Measurements from ENCODE around the gene ARHGEF16.
A peak's percentile ranks its signal among the peaks of the same experiment; 100 is the strongest.

The ARHGEF16 gene

DNA sequence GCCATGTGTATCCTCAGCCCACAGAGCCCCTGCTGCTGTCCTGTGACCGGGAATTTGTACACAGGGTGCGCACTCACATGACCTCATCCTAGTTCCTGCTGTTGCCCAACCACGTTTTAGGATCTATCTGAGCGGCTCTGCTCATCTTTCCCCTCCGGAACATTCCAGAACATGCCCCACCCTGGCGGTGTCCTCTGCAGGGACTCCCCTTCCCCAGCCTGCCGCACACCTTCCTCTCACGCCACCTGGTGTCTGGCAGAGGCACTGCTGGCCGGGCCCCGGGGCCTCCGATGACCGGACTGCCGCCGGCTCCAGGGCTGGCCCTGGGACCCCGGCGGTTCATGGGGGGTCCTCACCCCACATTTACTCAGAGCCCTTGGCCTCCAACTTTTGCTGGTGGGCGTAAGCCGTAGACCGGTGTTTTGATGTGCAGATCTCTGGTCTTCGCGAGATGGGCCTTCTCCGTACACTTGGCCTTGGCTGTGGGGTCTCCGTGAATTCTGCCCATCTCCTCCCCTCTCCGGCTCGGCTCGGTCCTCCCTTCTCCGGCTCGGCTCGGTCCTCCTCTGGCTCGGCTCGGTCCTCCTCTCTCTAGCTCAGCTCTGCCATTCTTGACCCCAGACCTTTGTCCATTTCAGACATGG lies 29.5 kb downstream of the ARHGEF16 start:
- peak in 1 of 2 donors; percentile 37 for DNase-seq

DNA sequence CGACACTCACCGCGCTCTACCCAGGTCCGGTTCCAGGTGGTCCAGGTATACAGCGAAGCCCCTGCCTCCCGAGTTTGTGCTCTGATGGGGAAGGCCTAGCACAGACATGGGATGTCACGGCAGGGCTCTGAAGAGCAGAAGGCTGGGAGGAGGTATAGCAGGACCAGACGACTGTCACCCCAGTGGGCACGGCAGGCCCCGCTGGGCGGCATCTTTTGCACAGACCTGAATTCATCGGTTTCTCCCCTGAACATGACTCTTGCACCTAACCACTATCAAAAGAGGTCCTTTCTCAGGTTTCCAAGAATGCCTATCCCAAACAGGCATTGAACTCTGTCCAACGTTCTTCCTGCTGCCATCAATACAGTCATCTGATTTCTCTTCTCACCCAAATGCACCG lies 30.6 kb downstream of the ARHGEF16 start:
- no peak for DNase-seq

DNA sequence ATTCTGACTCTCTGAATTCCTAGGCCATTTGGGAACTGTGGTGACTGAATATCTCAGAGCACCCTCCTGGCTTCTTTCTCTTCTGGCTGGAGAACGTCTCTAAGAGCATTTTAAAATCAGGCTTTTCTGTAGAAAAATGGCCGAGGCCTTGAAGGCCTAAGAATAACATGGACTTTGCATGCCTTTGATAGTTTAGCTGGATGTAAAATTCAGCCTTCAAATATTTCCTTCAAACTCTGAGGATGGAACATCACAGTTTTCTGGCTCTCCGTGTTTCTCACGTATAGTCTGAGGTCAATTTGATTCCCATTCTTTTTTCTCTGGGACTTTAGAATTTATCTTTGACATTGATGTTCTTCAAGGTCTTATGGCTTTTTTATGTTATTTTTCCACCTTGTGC lies 34.0 kb downstream of the ARHGEF16 start:
- DNase-seq, result no peak

DNA sequence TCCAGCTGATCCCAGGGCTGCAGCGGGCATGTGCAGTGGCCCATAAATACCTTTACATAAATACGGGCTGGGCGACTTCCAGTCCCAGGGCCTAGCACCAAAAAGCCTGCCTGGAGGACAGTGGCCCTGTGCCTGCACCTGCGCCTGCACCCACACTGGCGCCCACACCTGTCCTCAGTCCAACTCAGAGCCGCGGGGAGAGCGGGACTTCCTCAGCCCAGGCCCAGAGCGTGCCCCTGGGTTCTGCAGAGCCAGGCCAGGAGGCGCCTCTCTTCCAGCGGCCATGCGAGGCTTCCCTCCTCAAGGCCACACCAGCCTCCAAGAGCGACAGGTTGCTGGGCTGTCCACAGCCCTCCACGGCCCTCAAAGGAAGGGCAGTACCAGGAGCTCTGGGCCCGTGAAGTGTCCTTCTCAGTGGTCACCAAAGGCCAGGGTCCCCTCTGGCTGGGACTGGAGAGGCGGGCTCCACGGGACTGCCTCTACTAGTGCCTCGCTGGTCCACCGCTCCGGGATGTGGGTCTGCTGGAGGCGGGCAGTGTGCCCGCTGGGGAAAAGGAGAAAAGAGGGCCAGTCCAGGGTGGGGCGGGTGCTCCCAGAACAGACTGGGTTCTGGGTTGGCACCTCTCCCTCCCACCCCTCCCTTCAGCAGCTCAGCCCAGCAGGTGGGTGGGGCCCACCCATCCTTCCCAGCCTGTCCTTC lies 35.7 kb downstream of the ARHGEF16 start:
- DNase-seq, result no peak

DNA sequence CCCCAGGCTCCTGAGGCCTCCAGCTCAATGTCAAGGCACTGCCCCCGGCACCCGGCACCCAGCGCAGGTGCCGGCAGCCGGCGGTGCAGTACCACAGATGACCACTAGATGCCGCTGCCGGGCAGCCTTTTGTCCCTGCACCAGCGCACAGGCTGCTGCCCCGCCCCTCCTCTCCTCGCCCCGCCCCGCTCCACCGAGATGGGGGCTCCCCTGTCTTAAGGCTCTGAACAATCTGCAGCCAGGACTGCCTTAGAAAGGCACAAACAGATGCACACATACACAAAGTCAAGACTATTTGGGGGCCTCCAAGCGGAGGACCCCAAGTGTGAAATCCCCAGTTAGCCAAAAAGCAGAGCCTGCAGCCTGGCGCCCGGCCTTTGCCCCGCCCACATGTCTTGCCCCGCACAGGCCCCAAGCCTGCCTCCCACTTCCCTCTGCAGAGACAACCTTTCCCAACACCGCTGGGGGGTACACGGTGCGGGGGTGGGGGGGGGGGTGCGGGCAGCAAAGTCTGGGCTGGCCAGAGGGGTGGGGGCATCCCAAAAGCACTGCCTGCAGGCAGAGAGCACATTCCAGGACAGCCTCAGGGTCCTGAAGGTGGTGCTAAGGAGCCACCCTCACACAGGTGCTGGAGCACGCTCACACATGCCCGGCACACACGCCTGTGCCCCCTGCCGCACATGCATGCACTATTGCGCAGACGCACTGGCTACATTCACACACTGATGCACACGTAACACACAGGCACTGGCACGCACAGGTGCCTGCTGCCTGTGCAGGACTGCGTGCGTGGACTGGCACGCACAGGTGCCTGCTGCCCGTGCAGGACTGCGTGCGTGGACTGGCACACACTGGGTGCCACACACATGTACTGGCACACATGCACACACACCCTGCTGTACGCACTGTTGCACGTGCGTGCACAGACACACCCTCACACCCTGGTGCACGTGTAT lies 37.1 kb downstream of the ARHGEF16 start:
- peak; percentile 79 to 86 for DNase-seq

DNA sequence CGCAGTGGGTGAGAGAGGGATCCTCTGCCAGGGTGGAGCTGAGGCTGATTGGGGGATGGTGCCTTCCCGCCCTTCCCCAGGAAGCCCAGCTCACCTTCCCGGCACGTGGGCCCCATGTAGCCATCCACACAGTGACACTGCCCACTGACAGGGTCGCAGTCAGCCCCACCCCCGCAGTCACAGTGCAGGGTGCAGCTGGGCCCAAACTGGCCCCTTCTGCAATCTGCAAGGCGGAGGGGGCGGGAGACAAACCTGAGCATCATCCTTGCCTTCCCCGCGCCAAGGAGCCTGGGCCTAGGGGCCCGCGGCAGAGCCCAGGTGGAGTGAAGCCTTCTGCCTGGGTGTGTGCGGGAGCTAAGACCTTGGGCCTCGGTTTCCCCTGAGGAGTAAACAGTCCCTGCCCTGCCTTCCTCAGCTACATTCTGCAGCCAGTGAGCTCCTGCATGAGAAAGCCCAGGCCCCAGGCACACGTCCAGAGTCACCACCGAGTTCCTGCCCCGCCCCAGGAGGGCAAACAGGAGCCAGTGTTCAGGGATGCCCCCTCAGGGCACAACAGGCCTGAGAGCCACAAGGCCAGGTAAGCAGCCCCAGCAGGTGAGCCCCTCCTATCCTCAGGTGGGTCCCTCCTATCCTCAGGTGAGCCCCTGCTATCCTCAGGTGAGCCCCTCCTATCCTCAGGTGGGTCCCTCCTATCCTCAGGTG lies 38.2 kb downstream of the ARHGEF16 start:
- DNase-seq, result no peak

DNA sequence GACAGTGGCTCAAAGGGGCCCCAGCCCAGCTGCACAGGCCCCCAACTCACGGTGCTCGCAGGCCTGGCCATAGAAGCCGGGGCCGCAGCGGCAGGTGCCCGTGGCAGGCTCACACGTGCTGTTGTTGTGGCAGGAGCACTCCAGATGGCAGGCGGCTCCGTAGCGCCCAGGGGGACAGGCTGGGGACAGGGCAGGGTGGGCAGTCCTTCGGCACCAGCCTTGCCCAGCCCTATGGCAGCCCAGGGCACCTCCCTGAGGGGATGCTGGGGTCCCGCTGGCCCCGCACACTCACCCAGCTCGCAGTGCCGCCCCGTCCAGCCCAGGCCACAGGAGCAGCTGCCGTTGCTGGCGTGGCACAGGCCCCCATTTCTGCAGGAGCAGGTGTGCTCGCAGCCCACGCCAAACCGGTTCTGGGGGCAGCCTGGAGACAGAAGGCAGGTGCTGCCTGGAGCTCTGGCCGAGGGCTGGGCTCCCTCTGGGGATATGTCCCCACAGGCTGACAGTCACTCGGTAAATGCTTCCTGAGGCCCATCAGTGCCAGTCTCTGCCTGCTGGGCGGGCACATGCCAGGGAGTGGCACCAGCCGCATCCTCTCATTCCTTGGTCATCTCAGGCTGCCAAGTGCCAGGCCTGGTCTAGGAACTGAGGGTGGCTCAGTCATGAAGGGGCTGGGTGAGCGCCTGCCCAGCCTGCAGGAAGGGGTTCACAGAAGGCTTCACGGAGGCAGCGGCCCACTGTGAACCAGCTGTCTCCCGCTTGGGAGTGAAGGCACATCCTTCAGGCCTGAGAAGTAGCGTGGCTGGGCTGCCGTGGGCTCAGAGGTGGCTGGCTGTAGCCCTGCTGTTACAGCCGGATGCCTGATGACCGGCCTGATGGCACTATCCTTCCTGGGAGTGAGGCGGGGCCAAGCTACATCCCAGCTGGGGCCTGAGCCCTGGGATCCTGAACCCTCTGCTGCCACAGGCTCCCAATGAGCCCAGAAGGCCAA lies 40.1 kb downstream of the ARHGEF16 start:
- DNase-seq, result no peak

DNA sequence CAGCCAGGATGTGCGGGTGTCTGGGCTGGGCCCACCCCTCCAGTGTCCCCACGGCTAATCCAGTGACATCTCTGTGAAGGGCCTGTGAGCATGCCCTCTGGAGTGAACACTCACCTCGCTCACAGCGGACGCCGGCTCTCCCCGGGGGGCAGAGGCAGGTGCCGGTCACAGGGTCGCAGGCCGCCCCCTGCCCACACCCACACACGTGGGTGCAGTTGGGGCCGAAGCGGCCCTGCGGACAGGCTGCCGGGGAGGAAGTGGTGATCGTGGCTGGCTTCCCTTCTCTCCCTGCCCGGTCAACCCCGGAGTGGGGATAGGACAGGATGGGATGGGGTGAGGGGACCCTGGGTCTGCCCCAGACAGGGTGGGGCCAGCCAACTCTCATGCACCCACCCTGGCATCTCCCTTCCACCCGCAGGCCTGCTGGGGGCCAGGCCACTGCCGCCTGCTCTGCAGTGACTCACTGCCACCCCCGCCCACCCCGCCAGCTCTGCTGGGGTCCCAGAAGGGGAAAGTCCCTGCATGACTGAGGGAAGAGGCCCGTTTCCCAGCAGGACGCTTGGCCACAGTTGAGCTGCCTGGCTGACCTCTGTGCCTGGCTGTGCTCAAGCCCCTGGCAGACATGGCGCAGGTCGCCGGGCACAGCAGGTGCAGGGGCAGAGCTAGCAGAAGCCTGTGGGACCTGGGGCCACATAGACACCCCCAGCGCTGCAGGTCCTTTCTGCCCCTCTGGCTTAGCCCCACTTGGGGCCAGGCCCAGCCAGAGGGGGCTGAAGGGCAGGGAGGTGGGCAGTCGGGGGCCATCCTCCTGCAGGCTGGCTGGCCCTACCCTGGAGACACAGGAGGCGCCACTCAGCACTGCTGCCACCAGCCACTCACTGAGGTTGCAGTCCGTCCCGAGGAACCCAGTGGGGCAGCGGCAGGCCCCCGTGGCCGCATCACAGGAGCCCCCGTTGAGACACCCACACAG lies 41.6 kb downstream of the ARHGEF16 start:
- DNase-seq, result no peak

DNA sequence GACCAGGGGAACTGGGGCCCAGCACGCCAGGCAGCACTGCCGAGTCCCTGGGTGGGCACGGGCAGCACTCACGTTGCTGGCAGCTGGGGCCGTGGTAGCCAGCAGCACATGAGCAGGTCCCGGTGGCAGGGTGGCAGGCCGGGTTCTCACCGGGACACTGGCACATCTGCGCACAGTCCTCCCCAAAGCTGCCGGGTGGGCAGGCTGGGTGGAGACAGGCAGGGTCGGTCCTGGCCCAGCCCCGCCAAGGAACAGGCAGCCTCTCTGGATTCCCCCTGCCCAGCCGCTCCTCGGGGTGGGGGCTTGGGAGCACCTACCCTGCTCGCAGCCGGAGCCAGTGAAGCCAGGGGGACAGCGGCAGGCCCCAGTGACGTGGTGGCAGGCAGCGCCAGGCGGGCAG lies 42.5 kb downstream of the ARHGEF16 start:
- DNase-seq, result no peak

DNA sequence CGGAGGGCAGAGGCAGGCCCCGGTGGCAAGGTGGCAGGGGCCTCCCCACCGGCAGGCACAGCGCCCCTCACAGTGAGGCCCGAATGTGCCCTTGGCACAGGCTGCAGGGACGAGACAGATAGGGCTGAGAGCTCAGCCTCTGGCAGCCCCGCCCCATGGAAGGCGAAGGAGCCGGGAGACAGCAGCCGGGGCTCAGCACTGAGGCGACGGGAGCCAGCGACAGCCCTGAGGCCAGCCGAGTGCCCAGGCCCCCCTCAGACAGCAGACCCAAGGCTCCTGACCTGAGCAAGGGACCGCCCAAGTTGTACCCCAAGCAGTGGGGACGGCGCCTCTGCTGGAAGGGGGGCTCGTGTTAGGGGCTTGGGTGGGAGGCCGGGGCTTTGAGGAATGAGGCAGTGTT lies 43.1 kb downstream of the ARHGEF16 start:
- DNase-seq, result no peak

DNA sequence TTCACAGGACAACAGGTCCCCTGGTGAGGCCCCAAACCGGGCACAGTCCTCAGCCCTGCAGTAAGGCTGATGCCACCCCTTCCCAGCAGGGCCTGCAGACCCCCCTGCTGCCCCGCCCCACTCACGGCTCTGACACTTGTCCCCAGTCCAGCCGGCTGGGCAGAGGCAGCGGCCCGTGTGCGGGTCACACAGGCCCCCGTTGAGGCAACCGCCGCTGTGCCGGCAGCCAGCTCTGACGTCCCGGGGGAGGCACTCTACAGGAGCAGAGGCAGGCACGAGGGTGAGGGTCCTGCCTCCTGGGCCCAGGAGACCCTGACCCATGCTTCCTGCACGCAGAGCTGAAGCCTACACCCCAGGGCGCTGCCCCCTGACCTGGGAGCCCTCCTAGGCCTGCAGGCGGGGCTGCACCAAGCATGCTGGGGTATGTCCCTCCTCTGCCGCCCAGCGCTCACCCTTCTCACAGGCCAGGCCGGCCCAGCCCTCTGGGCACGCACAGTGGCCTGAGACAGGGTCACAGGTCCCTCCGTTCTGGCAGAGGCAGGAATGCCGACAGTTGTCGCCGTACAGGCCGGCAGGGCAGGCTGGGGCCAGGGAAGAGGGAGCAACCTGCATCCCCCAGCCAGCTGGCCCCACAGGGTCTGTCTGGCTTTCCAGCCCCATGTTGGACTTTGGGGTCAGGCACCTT lies 43.9 kb downstream of the ARHGEF16 start:
- DNase-seq, result no peak

DNA sequence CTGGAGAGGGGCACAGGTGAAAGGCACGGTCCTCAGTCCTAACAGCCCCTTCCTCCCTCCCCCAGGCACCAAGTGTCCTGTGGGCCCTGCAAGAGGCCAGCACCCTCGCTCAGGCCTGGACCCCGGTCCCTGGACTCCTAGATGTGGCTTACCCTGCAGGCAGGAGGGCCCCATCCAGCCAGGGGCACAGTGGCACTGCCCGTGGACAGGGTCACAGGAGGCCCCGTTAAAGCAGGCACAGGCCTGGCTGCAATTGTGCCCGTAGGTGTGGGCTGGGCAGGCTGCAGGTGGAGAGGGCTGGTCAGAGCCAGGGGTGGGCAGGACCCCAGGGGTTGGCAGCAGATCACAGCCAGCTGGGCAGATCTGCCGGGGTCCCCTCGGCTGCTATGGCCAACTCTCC lies 44.5 kb downstream of the ARHGEF16 start:
- DNase-seq, result no peak

DNA sequence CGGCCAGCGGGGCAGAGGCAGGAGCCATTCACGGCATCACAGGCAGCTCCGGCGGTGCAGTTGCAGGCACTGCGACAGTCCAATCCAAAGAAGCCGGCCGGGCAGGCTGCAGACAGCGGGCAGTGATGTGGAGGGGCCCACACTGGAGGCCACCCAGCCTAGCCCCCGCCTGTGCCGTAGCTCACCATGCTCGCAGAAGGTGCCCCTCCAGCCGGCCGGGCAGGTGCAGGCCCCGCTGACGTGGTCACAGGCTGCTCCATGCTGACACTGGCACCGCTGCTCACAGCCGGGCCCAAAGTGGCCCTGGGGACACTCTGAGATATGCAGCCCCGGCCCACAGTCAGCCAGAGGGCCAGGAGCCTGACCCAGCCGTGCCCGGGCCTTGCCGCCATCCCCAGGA lies 45.1 kb downstream of the ARHGEF16 start:
- DNase-seq, result no peak

DNA sequence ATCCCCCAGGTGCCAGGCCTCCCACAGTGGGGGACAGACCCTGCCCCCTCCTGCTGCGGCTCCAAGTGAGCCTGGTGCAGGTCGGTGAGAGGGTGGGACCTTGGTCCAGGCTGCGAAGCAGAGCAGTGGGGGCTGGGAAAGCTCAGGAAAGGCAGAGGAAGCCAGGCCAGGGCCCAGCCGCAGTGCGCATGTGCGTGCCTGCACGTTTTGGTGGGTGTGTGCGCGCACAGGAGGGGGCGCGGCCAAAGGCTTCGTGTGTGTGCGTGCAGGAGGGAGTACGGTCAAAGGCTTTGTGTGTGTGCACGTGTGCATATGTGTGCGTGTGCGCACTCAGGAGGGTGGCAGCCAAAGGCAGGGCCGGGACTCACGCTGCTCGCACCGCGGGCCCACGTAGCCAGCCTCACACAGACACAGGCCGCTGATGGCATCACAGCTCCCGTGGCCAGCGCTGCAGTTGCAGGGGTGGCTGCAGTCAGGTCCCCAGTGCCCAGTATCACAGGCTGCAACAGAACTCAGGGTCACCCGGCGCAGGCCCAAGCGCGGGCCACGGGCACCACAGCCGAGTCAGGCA lies 45.9 kb downstream of the ARHGEF16 start:
- no peak for DNase-seq

DNA sequence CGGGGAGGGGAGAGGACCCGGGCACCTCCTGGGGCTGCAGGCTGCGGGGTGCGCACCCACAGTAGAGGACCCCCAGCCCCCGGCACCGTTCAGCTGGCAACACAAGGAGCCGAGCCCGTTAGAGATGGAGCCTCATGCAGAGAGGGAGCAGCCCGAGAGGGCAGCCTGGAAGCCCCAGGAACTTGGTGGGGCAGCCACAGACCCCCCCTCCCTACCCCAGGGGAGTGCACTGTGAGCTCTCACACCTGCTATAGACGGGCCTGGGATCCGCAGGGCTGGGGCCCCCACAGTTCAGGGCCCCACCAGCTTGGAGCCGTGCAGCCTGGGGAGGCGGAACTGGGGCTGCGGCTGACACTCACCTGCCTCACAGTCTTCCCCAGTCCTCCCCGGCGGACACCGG lies 47.0 kb downstream of the ARHGEF16 start:
- DNase-seq, result no peak

DNA sequence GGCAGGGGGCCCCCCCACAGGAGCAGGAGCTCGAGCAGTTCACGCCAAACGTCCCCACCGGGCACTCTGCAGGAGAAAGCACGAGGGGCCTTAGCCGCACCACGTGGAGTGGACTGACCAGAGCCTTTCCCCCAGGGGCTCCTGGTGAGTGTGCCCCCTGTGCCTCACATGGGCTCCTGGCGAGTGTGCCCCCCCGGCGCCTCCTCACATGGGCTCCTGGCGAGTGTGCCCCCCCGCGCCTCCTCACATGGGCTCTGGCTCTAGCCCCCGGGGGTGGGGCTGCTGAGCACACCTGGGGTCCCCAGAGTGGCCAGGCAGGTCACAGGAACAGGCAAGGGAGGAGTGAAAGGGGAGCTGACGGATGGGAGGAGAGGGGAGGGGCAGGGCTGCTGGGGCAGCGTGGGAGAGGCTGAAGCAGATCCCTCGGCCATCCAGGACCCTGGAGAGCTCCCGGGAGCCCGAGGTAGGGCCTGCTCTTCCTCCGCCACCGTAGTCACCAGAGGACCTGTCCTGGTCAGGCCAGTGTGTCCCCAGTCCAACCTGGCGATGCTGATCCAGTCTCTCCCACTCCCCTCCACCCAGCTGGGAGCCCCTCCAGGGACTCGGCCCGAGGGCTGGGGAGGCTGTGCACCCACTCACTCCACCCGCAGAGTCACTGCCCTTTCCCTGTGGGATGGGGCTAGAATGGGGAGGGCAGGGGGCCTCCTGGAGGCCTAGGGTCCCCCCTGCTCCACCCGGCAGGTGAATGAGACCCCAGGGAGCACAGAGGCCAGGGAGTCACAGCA lies 47.6 kb downstream of the ARHGEF16 start:
- peak in 1 of 2 donors; percentile 14 for DNase-seq

DNA sequence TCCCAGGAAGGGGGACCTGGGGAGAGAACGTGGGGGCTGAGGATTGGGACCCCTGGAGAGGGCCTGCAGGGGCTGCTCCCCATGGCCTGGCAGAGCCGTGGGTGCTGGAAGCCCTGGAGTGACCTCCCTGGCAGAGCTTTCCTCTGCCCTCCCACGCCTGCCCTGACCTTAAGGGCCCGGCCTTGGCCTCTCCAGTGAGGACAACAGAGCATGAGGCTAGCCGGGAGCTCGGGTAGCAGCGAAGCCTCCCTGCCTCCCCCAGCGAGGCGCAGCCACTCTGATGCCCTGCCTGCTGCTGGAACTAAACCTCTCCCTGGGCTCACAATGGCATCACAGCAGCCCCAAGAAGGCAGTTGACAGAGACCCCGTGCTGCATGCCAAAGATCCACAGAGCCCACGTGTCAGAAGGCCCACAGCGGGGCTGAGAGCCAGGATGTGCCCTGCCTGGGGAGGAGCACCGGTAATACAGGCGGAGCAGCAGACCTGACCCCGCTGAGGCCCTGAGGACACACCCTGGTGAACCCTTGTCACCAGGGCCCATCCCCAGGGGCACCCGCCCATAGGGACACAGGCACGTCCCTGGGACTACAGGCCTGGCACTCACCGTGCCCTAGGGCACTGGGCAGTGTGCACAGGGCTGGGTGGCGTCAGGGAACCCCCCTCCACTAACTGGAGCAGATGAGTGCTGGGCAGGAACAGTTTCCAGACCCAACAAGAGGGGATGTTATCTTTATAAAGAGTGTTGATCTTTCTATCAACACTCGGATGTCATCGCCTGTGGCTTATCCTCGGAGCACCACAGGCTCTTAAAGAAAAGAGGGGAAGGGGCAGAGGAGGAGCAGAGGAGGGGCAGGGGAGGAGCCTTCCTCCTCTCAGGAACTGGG lies 48.4 kb downstream of the ARHGEF16 start:
- no peak for DNase-seq

DNA sequence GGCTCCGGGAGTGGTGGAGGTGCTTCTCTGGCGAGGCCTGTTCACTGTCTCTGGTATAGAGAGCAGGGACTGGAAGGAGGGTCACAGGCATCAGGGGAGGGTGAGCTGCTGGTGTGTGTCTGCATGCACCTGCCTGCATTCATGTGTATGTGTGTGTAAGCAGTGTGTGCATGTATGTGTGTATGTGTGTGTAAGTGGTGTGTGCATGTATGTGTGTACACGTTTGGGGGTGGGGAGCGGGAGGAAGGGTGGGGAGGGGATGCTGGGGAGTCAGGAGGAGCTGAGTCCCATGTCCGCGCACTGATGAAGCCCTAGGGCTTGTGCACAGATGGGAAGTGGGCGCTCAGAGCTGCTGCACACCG lies 49.0 kb downstream of the ARHGEF16 start:
- DNase-seq, result no peak

Data from CD4-positive, alpha-beta T cell treated with Interferon alpha-2 for 1 hour (primary cell).